HEK293 (cell line): ENCODE measurements around the gene CDH23.

Experiments used
- CTCF ChIA-PET: fragments of 350-600 bp; formaldehyde crosslinking; extraction: SDS; loops from one replicate; lab custom pipeline; 2021; ENCODE audit warnings: antibody characterized with exemption; lab: Yijun Ruan, JAX
- POLR2A ChIA-PET: fragments of 300-600 bp; formaldehyde crosslinking; extraction: SDS; loops from one replicate; lab custom pipeline; 2020; ENCODE audit warnings: antibody characterized with exemption, inconsistent platforms; lab: Yijun Ruan, JAX
- H3K27ac ChIP-seq: fragments of 200-500 bp; sonication (Bioruptor generic); 2 replicates; pipeline ENCODE4 v1.5.1; 2014; ENCODE audit warnings: low read depth, low read length, control low read depth, inconsistent platforms; ENCODE audit errors: extremely low read depth
- H3K36me3 ChIP-seq, 2 experiments: fragments of 200-500 bp in 1 of 2; sonication (Bioruptor generic) in 1 of 2; 1 replicate in 1 of 2; 2 replicates in 1 of 2; pipeline ENCODE4 v1.5.1; 2014 to 2017; ENCODE audit warnings: inconsistent platforms in 2 of 2, low read length in 2 of 2; ENCODE audit not compliant: control insufficient read depth in 2 of 2, insufficient read depth in 1 of 2
- H3K4me1 ChIP-seq: fragments of 200-500 bp; sonication (Bioruptor generic); 2 replicates; pipeline ENCODE4 v1.5.1; 2014; ENCODE audit warnings: mild to moderate bottlenecking, low read length, inconsistent platforms; ENCODE audit not compliant: control insufficient read depth, insufficient read depth
- H3K4me3 ChIP-seq: 2 replicates; pipeline ENCODE4 v1.5.1; 2011; ENCODE audit warnings: low read depth, mild to moderate bottlenecking, control low read depth, low read length, moderate library complexity
- H3K9me3 ChIP-seq: fragments of 200-500 bp; sonication (Bioruptor generic); 2 replicates; pipeline ENCODE4 v1.5.1; 2014; ENCODE audit warnings: low read depth, low read length, inconsistent platforms; ENCODE audit not compliant: control insufficient read depth, insufficient read depth
- HOXC10 ChIP-seq: sonication (generic); formaldehyde crosslinking; IDR thresholded peaks from 2 replicates; pipeline ENCODE4 v1.8.1; 2023; ENCODE audit warnings: mild to moderate bottlenecking, missing genetic modification reagents
- HOXD13 ChIP-seq: sonication (generic); formaldehyde crosslinking; IDR thresholded peaks from 2 replicates; pipeline ENCODE4 v1.8.0; 2022; ENCODE audit warnings: missing genetic modification reagents, borderline replicate concordance
- KLF9 ChIP-seq: fragments of 450-650 bp; formaldehyde crosslinking; IDR thresholded peaks from 2 replicates; pipeline ENCODE4 v1.5.1; 2016; ENCODE audit warnings: missing biosample characterization, missing genetic modification characterization, low read depth
- MYNN ChIP-seq: fragments of 450-650 bp; formaldehyde crosslinking; IDR thresholded peaks from 2 replicates; pipeline ENCODE4 v1.5.1; 2016; ENCODE audit warnings: missing biosample characterization, missing genetic modification characterization, borderline replicate concordance
- PRDM1 ChIP-seq: fragments of 450-650 bp; formaldehyde crosslinking; IDR thresholded peaks from 2 replicates; pipeline ENCODE4; 2016; ENCODE audit warnings: missing biosample characterization, missing genetic modification characterization
- TCF7L2 ChIP-seq: IDR thresholded peaks from 2 replicates; pipeline ENCODE4 v1.6.1; 2011; ENCODE audit warnings: low read depth, mild to moderate bottlenecking, inconsistent platforms, low read length, moderate library complexity, borderline replicate concordance
- ZBTB1 ChIP-seq: fragments of 450-650 bp; formaldehyde crosslinking; IDR thresholded peaks from 2 replicates; pipeline ENCODE4 v1.5.1; 2016; ENCODE audit warnings: missing biosample characterization, missing genetic modification characterization
- ZNF548 ChIP-seq: fragments of 450-650 bp; formaldehyde crosslinking; IDR thresholded peaks from 2 replicates; pipeline ENCODE4 v1.5.1; 2016; ENCODE audit warnings: missing biosample characterization, missing genetic modification characterization
- ZNF571 ChIP-seq: fragments of 450-650 bp; formaldehyde crosslinking; IDR thresholded peaks from 2 replicates; pipeline ENCODE4 v1.5.0; 2017; ENCODE audit warnings: missing biosample characterization, missing genetic modification characterization
- ZNF600 ChIP-seq: fragments of 450-650 bp; formaldehyde crosslinking; IDR thresholded peaks from 2 replicates; pipeline ENCODE4 v1.5.1; 2016; ENCODE audit warnings: missing biosample characterization, missing genetic modification characterization
- ZNF670 ChIP-seq: fragments of 450-650 bp; formaldehyde crosslinking; IDR thresholded peaks from 2 replicates; pipeline ENCODE4 v1.5.1; 2016; ENCODE audit warnings: missing biosample characterization, missing genetic modification characterization, low read depth
- ZSCAN30 ChIP-seq: fragments of 450-650 bp; IDR thresholded peaks from 2 replicates; pipeline ENCODE4 v1.5.1; 2018; ENCODE audit warnings: missing biosample characterization, mild to moderate bottlenecking, missing genetic modification characterization, moderate library complexity
- TF ChIP-seq, protein P1 (sequence below): fragments of 450-650 bp; formaldehyde crosslinking; IDR thresholded peaks from 2 replicates; pipeline ENCODE4 v1.5.1; 2016; ENCODE audit warnings: missing biosample characterization, missing genetic modification characterization
- TF ChIP-seq, protein P2 (sequence below): fragments of 450-650 bp; formaldehyde crosslinking; IDR thresholded peaks from 2 replicates; pipeline ENCODE4 v1.5.1; 2016; ENCODE audit warnings: missing biosample characterization, missing genetic modification characterization, low read depth
- TF ChIP-seq, protein P3 (sequence below): fragments of 450-650 bp; formaldehyde crosslinking; IDR thresholded peaks from 2 replicates; pipeline ENCODE4 v1.5.1; 2016; ENCODE audit warnings: missing biosample characterization, missing genetic modification characterization, borderline replicate concordance
- TF ChIP-seq, protein P4 (sequence below): fragments of 450-650 bp; formaldehyde crosslinking; IDR thresholded peaks from 2 replicates; pipeline ENCODE4 v1.5.1; 2016; ENCODE audit warnings: missing biosample characterization, missing genetic modification characterization

Gene CDH23

DNA sequence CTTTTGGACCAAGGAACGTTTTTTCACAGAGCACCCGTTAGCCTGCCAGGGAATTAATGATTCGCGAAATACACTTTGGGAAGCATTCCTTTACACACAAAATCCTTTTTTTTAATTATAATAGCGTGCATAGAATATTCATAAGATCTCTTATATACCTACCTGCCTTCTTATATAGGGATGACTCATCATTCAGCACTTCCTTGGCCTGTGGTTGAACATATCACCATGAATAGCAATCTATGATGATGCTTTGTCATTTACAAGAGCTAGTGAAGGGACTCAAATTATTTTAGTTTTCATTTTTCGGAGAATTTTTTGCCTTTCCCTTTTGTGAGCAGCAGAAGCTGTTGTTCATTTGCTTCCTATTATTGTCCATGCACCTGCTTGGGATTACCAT lies 97.0 kb downstream of the CDH23 start:
- TF ChIP-seq PRDM1 (tag by site-specific recombination) = 0 out of 2 replicates have a peak, but pooled peaks have one; percentile 28
- TF ChIP-seq KLF9 (tag by site-specific recombination) = no peak

DNA sequence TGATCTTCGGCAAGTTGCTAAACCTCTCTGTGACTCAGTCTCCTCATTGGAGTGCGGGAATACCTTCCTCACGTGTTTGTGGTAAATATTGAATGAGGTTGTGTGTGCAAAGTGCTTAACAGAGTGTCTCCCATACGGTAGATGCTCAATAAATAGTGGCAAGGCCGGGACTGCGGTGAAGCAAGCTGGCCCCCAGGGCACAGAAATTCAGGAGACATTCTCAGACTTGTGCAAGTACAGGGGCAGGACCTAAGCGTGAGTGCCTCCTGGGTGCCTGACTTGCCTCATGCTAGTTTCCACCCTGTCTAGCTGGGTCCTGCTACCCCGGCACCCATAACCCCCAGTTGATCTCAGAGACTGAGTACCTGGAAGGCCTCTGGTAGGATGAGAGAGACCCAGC lies 97.8 kb downstream of the CDH23 start:
- POLR2A ChIA-PET = no interaction called here
- H3K9me3 ChIP-seq = no peaks in the 10 kb centered on the region
- no peak overlapping the region for H3K4me3 ChIP-seq
- H3K4me1 ChIP-seq = 0 out of 2 replicates have a peak, but pooled peaks cover 4% of the 10 kb centered on the region
- no peak overlapping the region for H3K27ac ChIP-seq
- TF ChIP-seq ZNF600 = no peak
- TF ChIP-seq ZNF571 = no peak
- TF ChIP-seq HOXD13 (CRISPR knock-in tag) = no peak
- TF ChIP-seq, protein P1, sequence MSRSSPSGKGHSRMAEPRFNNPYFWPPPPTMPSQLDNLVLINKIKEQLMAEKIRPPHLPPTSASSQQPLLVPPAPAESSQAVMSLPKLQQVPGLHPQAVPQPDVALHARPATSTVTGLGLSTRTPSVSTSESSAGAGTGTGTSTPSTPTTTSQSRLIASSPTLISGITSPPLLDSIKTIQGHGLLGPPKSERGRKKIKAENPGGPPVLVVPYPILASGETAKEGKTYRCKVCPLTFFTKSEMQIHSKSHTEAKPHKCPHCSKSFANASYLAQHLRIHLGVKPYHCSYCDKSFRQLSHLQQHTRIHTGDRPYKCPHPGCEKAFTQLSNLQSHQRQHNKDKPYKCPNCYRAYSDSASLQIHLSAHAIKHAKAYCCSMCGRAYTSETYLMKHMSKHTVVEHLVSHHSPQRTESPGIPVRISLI (tag by site-specific recombination) = no peak
- TF ChIP-seq, protein P2, sequence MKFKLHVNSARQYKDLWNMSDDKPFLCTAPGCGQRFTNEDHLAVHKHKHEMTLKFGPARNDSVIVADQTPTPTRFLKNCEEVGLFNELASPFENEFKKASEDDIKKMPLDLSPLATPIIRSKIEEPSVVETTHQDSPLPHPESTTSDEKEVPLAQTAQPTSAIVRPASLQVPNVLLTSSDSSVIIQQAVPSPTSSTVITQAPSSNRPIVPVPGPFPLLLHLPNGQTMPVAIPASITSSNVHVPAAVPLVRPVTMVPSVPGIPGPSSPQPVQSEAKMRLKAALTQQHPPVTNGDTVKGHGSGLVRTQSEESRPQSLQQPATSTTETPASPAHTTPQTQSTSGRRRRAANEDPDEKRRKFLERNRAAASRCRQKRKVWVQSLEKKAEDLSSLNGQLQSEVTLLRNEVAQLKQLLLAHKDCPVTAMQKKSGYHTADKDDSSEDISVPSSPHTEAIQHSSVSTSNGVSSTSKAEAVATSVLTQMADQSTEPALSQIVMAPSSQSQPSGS (tag by site-specific recombination) = no peak
- no peak for TF ChIP-seq ZBTB1 (tag by site-specific recombination)
- no peak for TF ChIP-seq ZSCAN30 (tag by site-specific recombination)
- TF ChIP-seq, protein P3, sequence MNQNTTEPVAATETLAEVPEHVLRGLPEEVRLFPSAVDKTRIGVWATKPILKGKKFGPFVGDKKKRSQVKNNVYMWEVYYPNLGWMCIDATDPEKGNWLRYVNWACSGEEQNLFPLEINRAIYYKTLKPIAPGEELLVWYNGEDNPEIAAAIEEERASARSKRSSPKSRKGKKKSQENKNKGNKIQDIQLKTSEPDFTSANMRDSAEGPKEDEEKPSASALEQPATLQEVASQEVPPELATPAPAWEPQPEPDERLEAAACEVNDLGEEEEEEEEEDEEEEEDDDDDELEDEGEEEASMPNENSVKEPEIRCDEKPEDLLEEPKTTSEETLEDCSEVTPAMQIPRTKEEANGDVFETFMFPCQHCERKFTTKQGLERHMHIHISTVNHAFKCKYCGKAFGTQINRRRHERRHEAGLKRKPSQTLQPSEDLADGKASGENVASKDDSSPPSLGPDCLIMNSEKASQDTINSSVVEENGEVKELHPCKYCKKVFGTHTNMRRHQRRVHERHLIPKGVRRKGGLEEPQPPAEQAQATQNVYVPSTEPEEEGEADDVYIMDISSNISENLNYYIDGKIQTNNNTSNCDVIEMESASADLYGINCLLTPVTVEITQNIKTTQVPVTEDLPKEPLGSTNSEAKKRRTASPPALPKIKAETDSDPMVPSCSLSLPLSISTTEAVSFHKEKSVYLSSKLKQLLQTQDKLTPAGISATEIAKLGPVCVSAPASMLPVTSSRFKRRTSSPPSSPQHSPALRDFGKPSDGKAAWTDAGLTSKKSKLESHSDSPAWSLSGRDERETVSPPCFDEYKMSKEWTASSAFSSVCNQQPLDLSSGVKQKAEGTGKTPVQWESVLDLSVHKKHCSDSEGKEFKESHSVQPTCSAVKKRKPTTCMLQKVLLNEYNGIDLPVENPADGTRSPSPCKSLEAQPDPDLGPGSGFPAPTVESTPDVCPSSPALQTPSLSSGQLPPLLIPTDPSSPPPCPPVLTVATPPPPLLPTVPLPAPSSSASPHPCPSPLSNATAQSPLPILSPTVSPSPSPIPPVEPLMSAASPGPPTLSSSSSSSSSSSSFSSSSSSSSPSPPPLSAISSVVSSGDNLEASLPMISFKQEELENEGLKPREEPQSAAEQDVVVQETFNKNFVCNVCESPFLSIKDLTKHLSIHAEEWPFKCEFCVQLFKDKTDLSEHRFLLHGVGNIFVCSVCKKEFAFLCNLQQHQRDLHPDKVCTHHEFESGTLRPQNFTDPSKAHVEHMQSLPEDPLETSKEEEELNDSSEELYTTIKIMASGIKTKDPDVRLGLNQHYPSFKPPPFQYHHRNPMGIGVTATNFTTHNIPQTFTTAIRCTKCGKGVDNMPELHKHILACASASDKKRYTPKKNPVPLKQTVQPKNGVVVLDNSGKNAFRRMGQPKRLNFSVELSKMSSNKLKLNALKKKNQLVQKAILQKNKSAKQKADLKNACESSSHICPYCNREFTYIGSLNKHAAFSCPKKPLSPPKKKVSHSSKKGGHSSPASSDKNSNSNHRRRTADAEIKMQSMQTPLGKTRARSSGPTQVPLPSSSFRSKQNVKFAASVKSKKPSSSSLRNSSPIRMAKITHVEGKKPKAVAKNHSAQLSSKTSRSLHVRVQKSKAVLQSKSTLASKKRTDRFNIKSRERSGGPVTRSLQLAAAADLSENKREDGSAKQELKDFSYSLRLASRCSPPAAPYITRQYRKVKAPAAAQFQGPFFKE (tag by site-specific recombination) = no peak
- TF ChIP-seq ZNF548 = no peak
- no peak for TF ChIP-seq ZNF670 (tag by site-specific recombination)
- no peak for TF ChIP-seq MYNN (tag by site-specific recombination)
- TF ChIP-seq, protein P4, sequence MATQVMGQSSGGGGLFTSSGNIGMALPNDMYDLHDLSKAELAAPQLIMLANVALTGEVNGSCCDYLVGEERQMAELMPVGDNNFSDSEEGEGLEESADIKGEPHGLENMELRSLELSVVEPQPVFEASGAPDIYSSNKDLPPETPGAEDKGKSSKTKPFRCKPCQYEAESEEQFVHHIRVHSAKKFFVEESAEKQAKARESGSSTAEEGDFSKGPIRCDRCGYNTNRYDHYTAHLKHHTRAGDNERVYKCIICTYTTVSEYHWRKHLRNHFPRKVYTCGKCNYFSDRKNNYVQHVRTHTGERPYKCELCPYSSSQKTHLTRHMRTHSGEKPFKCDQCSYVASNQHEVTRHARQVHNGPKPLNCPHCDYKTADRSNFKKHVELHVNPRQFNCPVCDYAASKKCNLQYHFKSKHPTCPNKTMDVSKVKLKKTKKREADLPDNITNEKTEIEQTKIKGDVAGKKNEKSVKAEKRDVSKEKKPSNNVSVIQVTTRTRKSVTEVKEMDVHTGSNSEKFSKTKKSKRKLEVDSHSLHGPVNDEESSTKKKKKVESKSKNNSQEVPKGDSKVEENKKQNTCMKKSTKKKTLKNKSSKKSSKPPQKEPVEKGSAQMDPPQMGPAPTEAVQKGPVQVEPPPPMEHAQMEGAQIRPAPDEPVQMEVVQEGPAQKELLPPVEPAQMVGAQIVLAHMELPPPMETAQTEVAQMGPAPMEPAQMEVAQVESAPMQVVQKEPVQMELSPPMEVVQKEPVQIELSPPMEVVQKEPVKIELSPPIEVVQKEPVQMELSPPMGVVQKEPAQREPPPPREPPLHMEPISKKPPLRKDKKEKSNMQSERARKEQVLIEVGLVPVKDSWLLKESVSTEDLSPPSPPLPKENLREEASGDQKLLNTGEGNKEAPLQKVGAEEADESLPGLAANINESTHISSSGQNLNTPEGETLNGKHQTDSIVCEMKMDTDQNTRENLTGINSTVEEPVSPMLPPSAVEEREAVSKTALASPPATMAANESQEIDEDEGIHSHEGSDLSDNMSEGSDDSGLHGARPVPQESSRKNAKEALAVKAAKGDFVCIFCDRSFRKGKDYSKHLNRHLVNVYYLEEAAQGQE = no peak
- no peak for TF ChIP-seq HOXC10 (CRISPR knock-in tag)
- TF ChIP-seq TCF7L2 = no peak
- TF ChIP-seq, all 188 proteins: peak for 0
- no peaks in the 10 kb centered on the region for H3K36me3 ChIP-seq
- CTCF ChIA-PET = interaction anchor here (1.6 to 1.7 kb wide), 2 partner anchors 76 to 213 kb away, joined by 4 to 7 read pairs; no protein-coding TSS in a partner anchor

More for the DNA sequence above, 97.0 kb downstream of the CDH23 start:
- ChIA-PET POLR2A (no interaction called here), CTCF (interaction anchor here (0.7 to 1.7 kb wide), 3 partner anchors 77 to 214 kb away, joined by 4 to 7 read pairs (median 4); no protein-coding TSS in a partner anchor)
- 0 out of 2 replicates have a peak, but pooled peaks cover 4% of the 10 kb centered on the region for H3K4me1 ChIP-seq
- H3K9me3 ChIP-seq = no peaks in the 10 kb centered on the region
- no peaks in the 10 kb centered on the region for H3K36me3 ChIP-seq
- H3K4me3 ChIP-seq = no peak overlapping the region
- no peak overlapping the region for H3K27ac ChIP-seq
